Activated CD8-positive, alpha-beta memory T cell treated with anti-CD3 and anti-CD28 coated beads for 1 hour (primary cell): ENCODE measurements around the gene RP9.

Source experiments
- DNase-seq, 2 donors: peaks; one replicate each; pipeline ENCODE4 v3.0.0-alpha.2; 2020; ENCODE audit warnings: low read depth in 1 of 2; ENCODE audit errors: extremely low read depth in 1 of 2

RP9 gene, protein sequence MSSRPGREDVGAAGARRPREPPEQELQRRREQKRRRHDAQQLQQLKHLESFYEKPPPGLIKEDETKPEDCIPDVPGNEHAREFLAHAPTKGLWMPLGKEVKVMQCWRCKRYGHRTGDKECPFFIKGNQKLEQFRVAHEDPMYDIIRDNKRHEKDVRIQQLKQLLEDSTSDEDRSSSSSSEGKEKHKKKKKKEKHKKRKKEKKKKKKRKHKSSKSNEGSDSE

DNA sequence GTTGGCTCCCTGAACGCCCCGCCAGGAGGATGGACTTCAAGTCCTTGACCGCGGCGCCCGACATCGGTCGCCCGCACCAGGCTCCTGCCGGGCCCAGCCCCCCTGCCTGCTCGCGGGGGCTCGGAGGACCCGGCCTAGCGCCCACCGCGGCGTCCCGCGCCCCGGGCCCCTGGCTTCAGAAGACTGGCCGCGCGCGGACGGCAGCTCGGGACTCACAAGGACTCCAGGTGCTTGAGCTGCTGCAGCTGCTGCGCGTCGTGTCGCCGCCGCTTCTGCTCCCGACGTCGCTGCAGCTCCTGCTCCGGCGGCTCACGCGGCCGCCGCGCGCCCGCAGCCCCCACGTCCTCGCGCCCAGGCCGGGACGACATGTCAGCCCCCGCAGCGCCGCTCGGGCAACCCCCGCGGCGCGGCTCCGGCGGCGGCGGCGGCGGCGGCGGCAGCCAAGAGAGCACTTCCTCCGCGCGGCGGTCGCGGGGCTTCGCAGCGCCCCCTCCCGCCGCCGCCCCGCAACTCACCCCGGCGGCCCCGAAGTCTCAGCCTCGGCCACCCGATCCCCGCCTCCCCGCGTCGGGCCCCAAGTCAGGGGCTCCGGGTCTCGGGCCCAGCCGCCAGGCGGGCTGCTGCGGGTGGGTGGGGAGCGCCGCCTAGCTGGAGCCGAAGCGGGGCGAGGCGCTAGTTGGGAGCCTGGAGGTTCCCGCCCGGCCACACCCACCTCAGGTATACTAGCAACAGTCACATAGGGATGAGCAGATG is at the start of gene RP9:
Gene RP9 (minus strand): TSS at position 400 of the 753 bp plus-strand sequence. CDS start 32 bp downstream, at position 368.
- peak; percentile 33 to 66 for DNase-seq

GRCh38 chr7:33157781-33158180 is 48.6 kb upstream of the RP9 start:
- no peak for DNase-seq

DNA sequence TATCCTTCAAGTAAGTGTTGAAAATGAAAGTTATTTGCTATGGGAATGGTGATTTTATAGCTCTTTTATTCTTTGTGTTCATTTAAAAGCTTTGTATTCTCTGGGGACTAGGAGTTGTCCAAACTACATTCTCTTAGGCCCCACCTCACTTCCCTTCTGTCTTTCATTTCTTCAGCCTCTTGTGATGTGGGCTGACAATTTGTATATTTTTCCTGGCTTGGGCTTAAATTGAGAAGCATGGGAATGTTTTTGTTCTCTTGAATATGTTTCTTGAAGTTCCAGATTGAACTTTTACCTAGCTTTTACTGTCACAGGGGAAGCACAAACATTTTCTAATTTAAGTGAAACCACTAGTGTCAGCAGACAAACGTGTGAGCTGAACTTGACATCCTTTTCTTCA is 48.1 kb upstream of the RP9 start:
- DNase-seq, result no peak

GRCh38 chr7:33156441-33156840 is 47.2 kb upstream of the RP9 start:
- no peak for DNase-seq

DNA sequence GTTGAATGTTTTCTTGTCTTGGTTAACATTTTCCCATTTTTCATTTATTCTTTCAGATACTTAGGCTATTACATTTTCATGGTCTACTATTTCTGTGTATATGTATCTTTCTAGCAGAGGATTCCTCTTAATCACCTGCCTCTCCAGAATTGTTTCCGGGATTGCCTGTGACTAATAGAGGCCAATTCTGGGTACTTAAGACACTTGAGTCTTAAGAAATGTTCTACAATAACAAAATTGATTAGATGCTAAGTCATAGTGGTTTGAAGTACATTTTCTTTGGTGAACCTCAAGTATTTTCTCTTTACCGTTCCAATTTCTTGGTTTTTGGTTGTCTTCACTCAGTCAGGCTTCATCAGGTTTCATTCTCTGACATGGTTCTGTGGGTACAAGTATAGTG is 46.6 kb upstream of the RP9 start:
- no peak for DNase-seq

- DNase-seq, result no peak
These were observed 42.9 kb upstream of the RP9 start for GRCh38 chr7:33152087-33152486.

- DNase-seq, result no peak
These were observed 36.0 kb upstream of the RP9 start for GRCh38 chr7:33145156-33145555.

GRCh38 chr7:33143996-33144718 is 35.0 kb upstream of the RP9 start:
- DNase-seq, result no peak

GRCh38 chr7:33142585-33142984 is 33.4 kb upstream of the RP9 start:
- no peak for DNase-seq

DNA sequence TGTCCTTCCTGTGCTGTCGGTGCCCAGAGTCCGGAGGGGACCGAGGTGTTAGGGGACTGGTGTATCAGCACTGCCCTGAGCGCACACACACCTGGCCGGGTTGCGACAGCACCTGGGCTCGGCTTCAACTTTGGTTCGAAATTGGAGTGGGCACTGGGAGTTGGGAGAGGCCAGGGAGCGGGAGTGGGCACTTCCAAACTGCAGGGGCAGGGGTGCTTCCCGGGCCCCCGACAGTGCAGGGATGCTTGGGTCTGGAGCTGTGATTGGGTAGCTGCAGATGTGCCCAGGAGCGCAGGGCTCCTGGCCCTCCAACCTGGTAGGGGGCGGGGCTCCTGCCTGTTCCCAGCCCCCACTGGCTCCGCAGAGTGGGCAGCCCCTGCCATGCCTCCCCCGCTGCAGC is 27.9 kb upstream of the RP9 start:
- no peak for DNase-seq

DNA sequence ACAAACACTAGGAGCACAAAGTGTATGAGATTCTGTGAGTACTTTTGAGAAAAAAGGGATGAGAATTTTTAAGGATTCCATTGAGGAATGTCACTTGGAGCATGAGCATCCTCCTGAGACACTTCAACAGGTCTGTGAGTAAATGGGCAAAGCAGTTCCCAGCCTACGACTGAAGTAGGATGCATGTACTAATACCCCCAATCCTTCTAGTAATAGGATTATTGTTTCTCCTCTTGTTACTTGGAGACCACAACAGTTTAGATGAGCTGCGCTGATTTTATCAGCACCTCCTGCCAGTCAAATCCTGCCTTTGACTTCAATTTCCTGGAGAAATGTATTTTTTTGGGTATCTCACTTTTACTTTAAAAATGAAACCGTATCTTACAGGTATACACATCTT is 21.0 kb upstream of the RP9 start:
- DNase-seq, result no peak

GRCh38 chr7:33129806-33130153 is 20.6 kb upstream of the RP9 start:
- DNase-seq, result no peak

DNA sequence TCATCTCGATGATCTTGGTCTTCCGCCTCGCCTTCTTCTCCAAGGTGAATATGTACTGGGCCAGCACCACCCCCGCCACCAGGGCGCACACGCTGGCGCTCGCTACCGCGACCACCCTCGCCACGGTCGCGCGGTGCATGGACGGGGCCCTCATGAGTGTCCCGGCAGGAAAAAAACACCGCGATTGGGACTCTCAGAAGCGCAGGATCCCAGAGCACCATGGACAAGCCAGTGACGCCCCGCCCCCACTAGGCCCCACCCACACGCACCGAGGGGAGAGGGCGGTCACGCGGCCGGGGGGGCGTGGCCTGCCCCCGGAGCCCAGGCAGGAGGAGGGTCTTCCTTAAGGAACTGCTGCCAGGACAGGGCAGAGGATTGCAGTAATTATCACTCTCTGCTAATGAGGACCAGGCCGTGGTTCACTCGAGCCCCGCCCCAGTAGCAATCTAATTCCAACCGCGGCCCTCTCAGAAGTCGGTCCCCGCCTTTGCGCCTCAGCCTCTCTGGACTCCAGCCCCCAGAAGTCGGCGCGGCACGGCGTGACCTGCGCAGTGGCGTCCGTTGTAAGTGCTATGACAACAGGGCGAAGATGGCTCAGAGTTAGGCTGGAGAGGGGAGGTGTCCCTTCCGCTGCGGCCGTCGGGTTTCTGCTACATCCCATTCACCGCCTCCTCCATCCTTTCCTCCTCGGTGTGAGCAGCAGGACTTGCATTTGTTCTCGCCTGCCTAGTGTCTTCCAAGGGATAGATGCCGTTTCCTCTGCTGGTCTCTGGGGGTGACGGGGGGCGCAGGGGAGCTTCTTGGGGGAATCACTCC is 20.0 kb upstream of the RP9 start, which contains the start of gene BBS9:
Gene BBS9 (plus strand): TSS at position 575 of the 816 bp plus-strand sequence. CDS start 16,689 bp downstream, outside the sequence.
- DNase-seq, result peak; percentile 71 to 83

GRCh38 chr7:33128631-33128989 is 19.4 kb upstream of the RP9 start:
- DNase-seq, result no peak

GRCh38 chr7:33127085-33127484 is 17.9 kb upstream of the RP9 start:
- DNase-seq, result no peak

GRCh38 chr7:33118383-33118782 is 9.2 kb upstream of the RP9 start:
- DNase-seq, result no peak

DNA sequence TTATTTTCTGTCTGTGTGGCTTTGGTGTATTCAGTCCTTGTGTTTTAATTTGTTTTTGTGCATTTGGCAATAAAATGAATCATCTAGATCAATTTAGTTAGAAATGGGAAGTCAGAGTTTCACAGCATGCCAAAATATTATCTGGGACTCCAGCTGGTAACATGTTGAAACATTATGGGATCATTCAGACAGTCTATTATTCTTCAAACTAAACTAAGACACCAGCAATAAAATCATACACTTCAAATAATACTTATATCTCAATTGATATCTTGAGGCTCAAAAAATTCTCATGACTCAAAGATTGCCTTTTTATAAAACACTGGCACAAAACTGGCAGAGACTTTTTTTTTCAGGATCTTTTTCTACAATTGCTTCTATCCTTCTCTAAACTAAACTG is 5.8 kb upstream of the RP9 start:
- no peak for DNase-seq

GRCh38 chr7:33111614-33112013 is 2.4 kb upstream of the RP9 start:
- no peak for DNase-seq

GRCh38 chr7:33109758-33110238 is 594 bp upstream of the RP9 start:
- no peak for DNase-seq

- DNase-seq, result no peak
These were observed 625 bp downstream of the RP9 start for GRCh38 chr7:33108554-33109004.
